ENCODE measurements around the gene FAM72B.
"Not testable (repeated sequence)": the region's sequence is repeated elsewhere in the genome, so short reads cannot be mapped to it uniquely, and the experiment has no call there.

The FAM72B gene

DNA sequence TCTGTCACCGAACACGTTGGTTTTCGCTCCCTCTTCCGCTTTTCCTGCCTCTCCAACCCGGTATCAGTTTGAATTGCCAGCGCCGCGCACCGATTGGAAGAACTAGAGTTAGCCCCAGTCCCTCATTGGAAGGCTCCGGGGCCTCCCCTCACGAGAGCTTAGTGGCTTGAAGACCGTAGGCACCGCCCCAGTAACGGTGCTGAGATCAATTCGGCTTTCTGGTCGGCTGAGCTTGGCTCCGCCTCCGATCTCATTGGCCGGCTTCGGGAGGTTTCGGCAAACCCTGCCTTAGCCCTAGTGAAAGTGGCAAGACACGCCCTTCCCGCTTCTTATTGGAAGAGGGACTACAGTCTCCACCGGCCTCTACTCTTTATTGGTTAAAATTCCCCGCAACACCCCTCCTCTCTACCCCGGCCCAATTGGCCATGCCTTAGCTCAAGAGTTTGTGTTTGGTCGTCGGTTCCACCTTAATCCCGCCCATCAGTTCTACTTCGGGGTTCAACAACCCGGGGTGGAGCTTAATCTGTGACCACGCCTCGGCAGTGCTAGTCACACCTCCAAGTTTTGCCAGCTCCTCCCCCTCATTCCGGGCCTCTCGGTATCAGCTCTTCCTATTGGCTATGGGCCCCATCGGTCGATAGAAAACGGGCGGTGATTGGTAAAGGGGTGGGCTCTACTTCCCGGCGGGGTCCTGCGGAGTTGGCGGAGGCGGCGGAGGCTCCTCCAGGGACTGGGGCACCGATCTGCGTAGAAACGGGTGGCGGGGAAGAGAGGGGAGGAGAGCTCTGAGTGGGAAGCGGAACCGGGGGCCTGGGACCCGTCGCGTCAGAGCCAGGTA lies at the start of gene FAM72B, which contains the start of gene SRGAP2C:
Gene FAM72B, minus strand, starts transcription at position 51 of the 838 bp plus-strand sequence. CDS start 851 bp downstream, outside the sequence.
Gene SRGAP2C, plus strand, starts transcription at position 686 of the 838 bp plus-strand sequence. CDS start 2,472 bp downstream, outside the sequence.
- H3K36me3 ChIP-seq (ENCODE audit: control insufficient read depth in 1 of 2, insufficient read depth in 2 of 2, low read length in 2 of 2); H3K4me3 ChIP-seq (ENCODE audit: low read depth in 1 of 2, low read length in 2 of 2); H3K27me3 ChIP-seq (ENCODE audit: low read depth, low read length); H3K4me1 ChIP-seq (ENCODE audit: control insufficient read depth in 1 of 2, insufficient read depth in 2 of 2, low read length in 2 of 2); H3K27ac ChIP-seq (ENCODE audit: low read length); H3K9me3 ChIP-seq (ENCODE audit: control insufficient read depth in 1 of 2, low read length in 2 of 2): not testable (repeated sequence)

GRCh38 chr1:121232445-121233125 lies 48.4 kb upstream of the FAM72B start:
- H3K9me3 ChIP-seq (ENCODE audit: control insufficient read depth in 1 of 2, low read length in 2 of 2); H3K36me3 ChIP-seq (ENCODE audit: control insufficient read depth in 1 of 2, insufficient read depth in 2 of 2, low read length in 2 of 2); H3K27me3 ChIP-seq (ENCODE audit: low read depth, low read length); H3K4me3 ChIP-seq (ENCODE audit: low read depth in 1 of 2, low read length in 2 of 2); H3K4me1 ChIP-seq (ENCODE audit: control insufficient read depth in 1 of 2, insufficient read depth in 2 of 2, low read length in 2 of 2); H3K27ac ChIP-seq (ENCODE audit: low read length): not testable (repeated sequence)

- H3K27me3 ChIP-seq (ENCODE audit: low read depth, low read length); H3K36me3 ChIP-seq (ENCODE audit: control insufficient read depth in 1 of 2, insufficient read depth in 2 of 2, low read length in 2 of 2); H3K4me3 ChIP-seq (ENCODE audit: low read depth in 1 of 2, low read length in 2 of 2); H3K27ac ChIP-seq (ENCODE audit: low read length); H3K4me1 ChIP-seq (ENCODE audit: control insufficient read depth in 1 of 2, insufficient read depth in 2 of 2, low read length in 2 of 2); H3K9me3 ChIP-seq (ENCODE audit: control insufficient read depth in 1 of 2, low read length in 2 of 2): not testable (repeated sequence)
These were observed 46.5 kb upstream of the FAM72B start for GRCh38 chr1:121230636-121231035.

- not testable (repeated sequence) for H3K4me3 ChIP-seq (ENCODE audit: low read depth in 1 of 2, low read length in 2 of 2); H3K27ac ChIP-seq (ENCODE audit: low read length); H3K9me3 ChIP-seq (ENCODE audit: control insufficient read depth in 1 of 2, low read length in 2 of 2); H3K4me1 ChIP-seq (ENCODE audit: control insufficient read depth in 1 of 2, insufficient read depth in 2 of 2, low read length in 2 of 2); H3K27me3 ChIP-seq (ENCODE audit: low read depth, low read length); H3K36me3 ChIP-seq (ENCODE audit: control insufficient read depth in 1 of 2, insufficient read depth in 2 of 2, low read length in 2 of 2)
These were observed 43.6 kb upstream of the FAM72B start for GRCh38 chr1:121227544-121228330.

- not testable (repeated sequence) for H3K27me3 ChIP-seq (ENCODE audit: low read depth, low read length); H3K4me1 ChIP-seq (ENCODE audit: control insufficient read depth in 1 of 2, insufficient read depth in 2 of 2, low read length in 2 of 2)
These were observed 42.8 kb upstream of the FAM72B start for GRCh38 chr1:121226925-121227324.

DNA sequence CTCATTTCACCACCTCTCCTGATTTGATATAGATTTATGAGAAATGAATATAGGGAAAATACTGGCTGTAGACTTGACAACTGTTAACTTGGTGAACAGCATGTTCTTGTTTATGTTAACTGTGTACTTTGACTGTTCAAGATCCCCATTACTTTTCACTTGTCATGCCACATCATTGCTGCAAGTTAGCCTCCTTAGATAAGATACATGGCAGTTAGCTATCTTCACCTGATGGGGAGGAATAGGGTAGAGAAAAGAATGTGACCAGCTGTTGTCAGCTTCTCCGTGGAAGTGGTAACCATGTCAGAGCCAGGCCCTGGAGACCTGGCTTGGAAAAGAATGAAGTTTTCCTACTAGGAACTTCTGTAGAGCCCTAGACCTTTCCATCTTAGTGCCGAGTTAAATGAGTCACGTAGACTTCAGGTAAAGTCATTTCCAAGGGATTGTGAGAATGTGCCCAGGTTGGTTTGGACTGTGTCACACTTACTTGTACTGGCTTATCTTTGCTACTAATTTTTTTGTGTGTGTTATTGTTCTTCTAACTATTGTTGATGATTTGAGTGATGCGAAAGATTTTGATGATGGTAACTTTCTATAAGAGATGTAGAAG lies 42.3 kb upstream of the FAM72B start:
- not testable (repeated sequence) for H3K36me3 ChIP-seq (ENCODE audit: control insufficient read depth in 1 of 2, insufficient read depth in 2 of 2, low read length in 2 of 2); H3K9me3 ChIP-seq (ENCODE audit: control insufficient read depth in 1 of 2, low read length in 2 of 2); H3K4me3 ChIP-seq (ENCODE audit: low read depth in 1 of 2, low read length in 2 of 2); H3K27ac ChIP-seq (ENCODE audit: low read length); H3K4me1 ChIP-seq (ENCODE audit: control insufficient read depth in 1 of 2, insufficient read depth in 2 of 2, low read length in 2 of 2); H3K27me3 ChIP-seq (ENCODE audit: low read depth, low read length)

More at GRCh38 chr1:121226925-121227324, 42.8 kb upstream of the FAM72B start:
- not testable (repeated sequence) for H3K27ac ChIP-seq (ENCODE audit: low read length); H3K9me3 ChIP-seq (ENCODE audit: control insufficient read depth in 1 of 2, low read length in 2 of 2); H3K36me3 ChIP-seq (ENCODE audit: control insufficient read depth in 1 of 2, insufficient read depth in 2 of 2, low read length in 2 of 2); H3K4me3 ChIP-seq (ENCODE audit: low read depth in 1 of 2, low read length in 2 of 2)

DNA sequence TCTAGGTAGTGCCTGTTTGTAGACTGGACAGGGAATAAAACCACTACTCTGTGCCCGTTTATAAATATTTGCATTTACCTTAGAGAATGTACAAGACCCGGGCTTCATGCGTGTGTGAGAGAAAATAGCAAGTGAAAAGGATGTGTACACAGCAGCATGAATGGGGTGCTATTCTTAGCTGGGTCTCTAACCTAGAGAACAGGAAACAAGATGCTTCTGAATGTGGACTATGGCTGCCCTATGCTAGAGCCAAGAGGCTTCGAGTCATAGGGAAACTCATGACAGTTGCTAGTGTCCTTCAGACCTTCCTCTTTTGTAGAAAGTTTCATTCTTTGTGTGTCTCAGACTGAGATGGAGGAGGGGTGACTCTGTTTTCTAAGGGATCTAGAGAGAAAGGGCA lies 40.6 kb upstream of the FAM72B start:
- H3K4me3 ChIP-seq (ENCODE audit: low read depth in 1 of 2, low read length in 2 of 2); H3K9me3 ChIP-seq (ENCODE audit: control insufficient read depth in 1 of 2, low read length in 2 of 2); H3K36me3 ChIP-seq (ENCODE audit: control insufficient read depth in 1 of 2, insufficient read depth in 2 of 2, low read length in 2 of 2); H3K4me1 ChIP-seq (ENCODE audit: control insufficient read depth in 1 of 2, insufficient read depth in 2 of 2, low read length in 2 of 2); H3K27ac ChIP-seq (ENCODE audit: low read length); H3K27me3 ChIP-seq (ENCODE audit: low read depth, low read length): not testable (repeated sequence)

DNA sequence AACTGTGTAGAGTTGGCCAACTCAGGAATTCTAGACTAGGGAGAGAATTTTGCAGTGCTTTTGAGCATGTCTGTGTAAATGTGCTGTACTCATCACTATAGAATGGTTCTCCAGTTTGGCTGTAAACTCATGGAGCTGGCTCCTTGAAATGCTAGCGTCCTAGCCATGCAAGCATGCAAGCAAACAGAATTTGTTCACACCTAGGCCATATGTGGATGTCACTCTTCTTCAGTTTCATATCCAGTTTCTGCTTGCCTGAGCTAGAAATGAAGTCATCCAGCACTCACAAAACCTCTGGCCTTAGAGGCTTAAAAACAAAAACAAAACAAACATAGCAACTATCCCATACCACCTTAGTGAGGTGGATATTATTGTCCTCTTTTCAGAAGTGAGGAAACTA lies 37.6 kb upstream of the FAM72B start:
- H3K4me1 ChIP-seq (ENCODE audit: control insufficient read depth in 1 of 2, insufficient read depth in 2 of 2, low read length in 2 of 2); H3K9me3 ChIP-seq (ENCODE audit: control insufficient read depth in 1 of 2, low read length in 2 of 2); H3K27ac ChIP-seq (ENCODE audit: low read length); H3K27me3 ChIP-seq (ENCODE audit: low read depth, low read length); H3K4me3 ChIP-seq (ENCODE audit: low read depth in 1 of 2, low read length in 2 of 2); H3K36me3 ChIP-seq (ENCODE audit: control insufficient read depth in 1 of 2, insufficient read depth in 2 of 2, low read length in 2 of 2): not testable (repeated sequence)

DNA sequence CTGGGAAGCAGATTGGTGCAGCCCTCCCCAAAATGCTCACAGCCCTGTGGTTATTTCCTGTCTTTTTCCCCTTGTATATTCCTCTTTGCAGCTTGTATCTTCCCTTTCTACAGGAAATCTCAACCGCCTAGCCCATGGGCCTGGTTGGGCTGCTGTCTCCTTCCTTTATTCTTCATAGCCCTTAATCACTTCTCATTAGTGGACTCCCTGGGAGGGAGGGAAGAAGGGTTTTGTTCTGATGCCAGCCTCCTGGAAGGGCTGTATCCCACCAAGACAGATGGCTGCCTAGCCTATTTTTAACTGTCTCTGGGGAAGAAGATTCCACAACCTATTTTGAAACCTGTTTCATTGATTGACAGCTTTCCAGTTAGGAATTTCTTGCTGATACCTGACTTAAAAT lies 32.5 kb upstream of the FAM72B start:
- not testable (repeated sequence) for H3K9me3 ChIP-seq (ENCODE audit: control insufficient read depth in 1 of 2, low read length in 2 of 2); H3K4me1 ChIP-seq (ENCODE audit: control insufficient read depth in 1 of 2, insufficient read depth in 2 of 2, low read length in 2 of 2); H3K36me3 ChIP-seq (ENCODE audit: control insufficient read depth in 1 of 2, insufficient read depth in 2 of 2, low read length in 2 of 2); H3K27ac ChIP-seq (ENCODE audit: low read length); H3K4me3 ChIP-seq (ENCODE audit: low read depth in 1 of 2, low read length in 2 of 2); H3K27me3 ChIP-seq (ENCODE audit: low read depth, low read length)

DNA sequence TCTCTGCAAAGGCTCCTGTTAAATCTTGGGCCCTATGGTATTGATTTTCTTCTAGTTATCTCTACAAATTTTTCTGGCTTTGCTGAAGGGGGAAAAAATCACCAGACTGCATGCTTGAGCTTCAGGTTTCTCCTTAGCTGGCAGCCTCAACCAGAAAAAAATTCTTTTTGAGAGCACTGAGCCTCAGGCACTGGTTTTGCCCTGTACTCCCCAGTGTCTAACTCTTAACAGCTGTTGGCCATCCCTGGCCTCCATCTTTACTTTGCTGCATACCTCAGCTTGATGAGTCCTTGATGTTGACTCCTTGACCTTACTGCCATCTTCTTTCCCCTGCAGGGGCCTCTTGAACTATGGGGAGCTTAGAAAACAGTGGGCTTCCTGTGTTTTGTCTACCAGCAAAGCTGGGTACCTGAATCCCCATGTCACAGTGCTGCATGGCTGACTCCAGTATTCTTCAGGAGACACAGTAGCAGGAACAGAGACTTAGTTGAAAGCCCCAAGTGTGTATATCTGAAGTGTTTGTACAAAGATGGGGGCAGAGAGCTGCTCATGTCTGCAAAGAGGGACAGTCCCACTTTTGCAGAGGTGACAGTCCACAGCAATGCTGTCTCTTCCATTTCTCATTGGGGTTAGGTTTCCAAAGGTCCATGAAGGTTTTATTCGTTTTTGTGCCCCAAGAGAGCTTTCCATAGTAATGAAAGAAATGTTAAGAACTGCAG lies 31.7 kb upstream of the FAM72B start:
- H3K36me3 ChIP-seq (ENCODE audit: control insufficient read depth in 1 of 2, insufficient read depth in 2 of 2, low read length in 2 of 2); H3K4me3 ChIP-seq (ENCODE audit: low read depth in 1 of 2, low read length in 2 of 2); H3K27me3 ChIP-seq (ENCODE audit: low read depth, low read length); H3K27ac ChIP-seq (ENCODE audit: low read length); H3K4me1 ChIP-seq (ENCODE audit: control insufficient read depth in 1 of 2, insufficient read depth in 2 of 2, low read length in 2 of 2); H3K9me3 ChIP-seq (ENCODE audit: control insufficient read depth in 1 of 2, low read length in 2 of 2): not testable (repeated sequence)
